Pancreas (tissue), 10 donors: ENCODE results near the gene FYCO1. TPM values are rescaled to one million over a fixed set of nuclear protein-coding genes. Genes with fewer than 3 reads are reported as not detected.
A peak's percentile ranks its signal among the peaks of the same experiment; 100 is the strongest.

ENCODE experiments used
- ATAC-seq, 4 donors: fragments of 200-7000 bp; cut with Tn5 transposase; one replicate each; pipeline versions ENCODE4 v1.8.0 to v1.9.1; 2020; ENCODE audit warnings: mild to moderate bottlenecking in 4 of 4, moderate library complexity in 4 of 4
- DNase-seq, 6 donors: peaks; one replicate each; pipeline ENCODE4 v3.0.0-alpha.2; 2020
- FAIRE-seq: peaks from 2 replicates; lab custom pipeline; 2012; peaks lifted over from hg19 to GRCh38; lab: Jason Lieb, UNC
- H3K27ac ChIP-seq, 4 donors: fragments of 200-600 bp; sonication (generic); 1 replicate in 3 of 4; 2 replicates in 1 of 4; pipeline versions ENCODE4 v1.5.0 to v1.8.0; 2020
- H3K27me3 ChIP-seq, 4 donors: fragments of 200-600 bp; one replicate each; pipeline ENCODE4 v1.8.0; 2021
- H3K36me3 ChIP-seq, 3 donors: fragments of 200-600 bp; sonication (generic) in 1 of 3; one replicate each; pipeline versions ENCODE4 v1.5.0 to v1.8.0; 2020 to 2021
- H3K4me1 ChIP-seq, 3 donors: fragments of 200-600 bp; one replicate each; pipeline ENCODE4 v1.8.0; 2021
- H3K4me3 ChIP-seq, 4 donors: fragments of 200-600 bp; sonication (generic) in 2 of 4; one replicate each; pipeline versions ENCODE4 v1.5.0 to v1.8.0; 2020 to 2021
- H3K9me3 ChIP-seq, 4 donors: fragments of 200-600 bp; one replicate each; pipeline ENCODE4 v1.8.0; 2021
- WGBS, 2 donors: extraction: QIAGEN DNeasy Blood & Tissue Kit; methylation state at CpG; one replicate each; pipeline ENCODE4 v1.1.7; 2013; 5-methylcytosine and 5-hydroxymethylcytosine counted together
- intact Hi-C, 3 donors: fragments of 100-400 bp; cut with DNase I; formaldehyde crosslinking; loops; one replicate each; pipeline versions ENCODE4 v1.11.1 to v1.14.2; 2022
- polyA plus RNA-seq, 2 donors: library from polyadenylated mRNA; stranded (reverse); fragments of 200-250 nt; gene quantifications; one replicate each; pipeline ENCODE4 v1.2.3, GENCODE V29; 2013
- total RNA-seq, 6 donors: library from RNA; stranded (reverse); fragmentation: NEBNext Ultra II Directional in 4 of 6; extraction: Animal tissue kit (Norgen Biotek cat#: 25700) in 4 of 6; gene quantifications; one replicate each; pipeline versions ENCODE4 v1.2.1 to v1.2.4, GENCODE V29; 2021 to 2023
- TF ChIP-seq, protein P1 (sequence below), 4 donors: fragments of 200-600 bp; sonication (generic) in 3 of 4; IDR thresholded peaks; one replicate each; pipeline versions ENCODE4 v1.5.0 to v1.8.0; 2021; ENCODE audit warnings: antibody characterized with exemption in 4 of 4
- donor health status: healthy with polysubstance abuse.
- donor health status: DM: no; HTN: no; CAD: no; lungs with moderate emphysema.
- donor health status: DM: no; HTN: no; CAD: no.
- donor health status: control.
- donor health status: control.
- donor health status: Bipolar disorder and iron deficiency.
- donor health status: DM: yes; HTN: yes; CAD: no.
- donor health status: DM: no; HTN: no; CAD: no.
- donor health status: DM: no; HTN: no; CAD: no.
- donor health status: DM: yes; HTN: yes; CAD: no.

FYCO1 gene
- total and polyA plus RNA-seq, 8 donors = 9.3 to 25.1 (median 15.7) TPM

DNA sequence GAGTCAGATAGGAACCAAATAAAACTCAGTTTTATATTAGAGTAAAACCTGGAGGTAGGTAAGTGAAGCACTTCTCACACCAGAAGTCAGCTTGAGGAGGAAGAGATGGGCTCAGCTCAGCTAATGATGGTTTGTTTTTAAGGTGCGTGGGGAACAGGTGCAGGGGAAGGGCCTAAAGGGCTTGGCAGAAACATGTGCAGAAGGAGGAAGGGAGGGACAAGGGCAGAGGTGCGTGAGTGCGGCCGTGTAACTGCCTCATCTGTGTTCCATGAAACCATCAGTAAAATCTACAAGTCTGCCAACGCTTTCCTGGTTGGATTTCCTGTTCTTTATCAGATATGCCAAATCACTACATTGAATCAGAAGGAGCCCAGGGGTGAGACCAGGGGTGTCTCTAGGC, 19.9 kb downstream of the FYCO1 start:
- no peak for FAIRE-seq
- ATAC-seq = no peak
- no peak for DNase-seq
- TF ChIP-seq, protein P1, sequence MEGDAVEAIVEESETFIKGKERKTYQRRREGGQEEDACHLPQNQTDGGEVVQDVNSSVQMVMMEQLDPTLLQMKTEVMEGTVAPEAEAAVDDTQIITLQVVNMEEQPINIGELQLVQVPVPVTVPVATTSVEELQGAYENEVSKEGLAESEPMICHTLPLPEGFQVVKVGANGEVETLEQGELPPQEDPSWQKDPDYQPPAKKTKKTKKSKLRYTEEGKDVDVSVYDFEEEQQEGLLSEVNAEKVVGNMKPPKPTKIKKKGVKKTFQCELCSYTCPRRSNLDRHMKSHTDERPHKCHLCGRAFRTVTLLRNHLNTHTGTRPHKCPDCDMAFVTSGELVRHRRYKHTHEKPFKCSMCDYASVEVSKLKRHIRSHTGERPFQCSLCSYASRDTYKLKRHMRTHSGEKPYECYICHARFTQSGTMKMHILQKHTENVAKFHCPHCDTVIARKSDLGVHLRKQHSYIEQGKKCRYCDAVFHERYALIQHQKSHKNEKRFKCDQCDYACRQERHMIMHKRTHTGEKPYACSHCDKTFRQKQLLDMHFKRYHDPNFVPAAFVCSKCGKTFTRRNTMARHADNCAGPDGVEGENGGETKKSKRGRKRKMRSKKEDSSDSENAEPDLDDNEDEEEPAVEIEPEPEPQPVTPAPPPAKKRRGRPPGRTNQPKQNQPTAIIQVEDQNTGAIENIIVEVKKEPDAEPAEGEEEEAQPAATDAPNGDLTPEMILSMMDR (IDR thresholded peaks at IDR 0.05) = no peak
- Histone ChIP-seq H3K27ac (no peak overlapping the region), H3K9me3 (no peaks in the 10 kb centered on the region), H3K4me3 (no peak overlapping the region), H3K4me1 (peaks cover 0 to 6% (median 0%) of the 10 kb centered on the region in 3 donors), H3K27me3 (no peaks in the 10 kb centered on the region), H3K36me3 (peaks cover 0 to 52% (median 5%) of the 10 kb centered on the region in 3 donors)
- intact Hi-C loops = no loop called here
- WGBS, 2 donors = 78 to 79% methylated on average over 5 of the region's 5 CpGs

DNA sequence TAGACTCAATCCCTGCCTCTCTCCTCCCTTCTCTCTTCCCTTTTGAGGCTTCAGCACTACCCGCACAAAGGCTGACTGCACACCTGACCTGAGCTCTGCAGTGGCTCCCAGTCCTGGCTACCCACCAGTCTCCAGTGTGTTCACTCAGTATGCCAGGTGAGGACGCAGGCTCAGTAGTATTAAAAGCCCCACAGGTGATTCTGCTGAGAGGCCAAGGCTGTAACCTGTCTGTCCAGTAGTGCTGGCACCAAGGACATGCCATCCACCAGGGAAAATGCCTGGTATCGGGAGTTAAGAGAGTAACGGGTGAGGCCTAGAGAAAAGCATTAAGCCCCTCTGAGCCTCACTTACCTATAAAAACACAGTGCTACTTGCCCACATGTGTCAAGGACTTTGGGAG, 20.9 kb downstream of the FYCO1 start:
- intact Hi-C loops = no loop called here
- no peak overlapping the region for H3K27ac ChIP-seq
- no peak for DNase-seq
- 62 to 78% methylated on average over 4 of the region's 4 CpGs for WGBS, 2 donors
- no peaks in the 10 kb centered on the region for H3K27me3 ChIP-seq
- no peak for ATAC-seq
- no peaks in the 10 kb centered on the region for H3K9me3 ChIP-seq
- peaks cover 0 to 6% (median 0%) of the 10 kb centered on the region in 3 donors for H3K4me1 ChIP-seq
- TF ChIP-seq, protein P1 (IDR thresholded peaks at IDR 0.05) = no peak
- FAIRE-seq = no peak
- H3K36me3 ChIP-seq = peaks cover 0 to 44% (median 5%) of the 10 kb centered on the region in 3 donors
- H3K4me3 ChIP-seq = no peak overlapping the region

DNA sequence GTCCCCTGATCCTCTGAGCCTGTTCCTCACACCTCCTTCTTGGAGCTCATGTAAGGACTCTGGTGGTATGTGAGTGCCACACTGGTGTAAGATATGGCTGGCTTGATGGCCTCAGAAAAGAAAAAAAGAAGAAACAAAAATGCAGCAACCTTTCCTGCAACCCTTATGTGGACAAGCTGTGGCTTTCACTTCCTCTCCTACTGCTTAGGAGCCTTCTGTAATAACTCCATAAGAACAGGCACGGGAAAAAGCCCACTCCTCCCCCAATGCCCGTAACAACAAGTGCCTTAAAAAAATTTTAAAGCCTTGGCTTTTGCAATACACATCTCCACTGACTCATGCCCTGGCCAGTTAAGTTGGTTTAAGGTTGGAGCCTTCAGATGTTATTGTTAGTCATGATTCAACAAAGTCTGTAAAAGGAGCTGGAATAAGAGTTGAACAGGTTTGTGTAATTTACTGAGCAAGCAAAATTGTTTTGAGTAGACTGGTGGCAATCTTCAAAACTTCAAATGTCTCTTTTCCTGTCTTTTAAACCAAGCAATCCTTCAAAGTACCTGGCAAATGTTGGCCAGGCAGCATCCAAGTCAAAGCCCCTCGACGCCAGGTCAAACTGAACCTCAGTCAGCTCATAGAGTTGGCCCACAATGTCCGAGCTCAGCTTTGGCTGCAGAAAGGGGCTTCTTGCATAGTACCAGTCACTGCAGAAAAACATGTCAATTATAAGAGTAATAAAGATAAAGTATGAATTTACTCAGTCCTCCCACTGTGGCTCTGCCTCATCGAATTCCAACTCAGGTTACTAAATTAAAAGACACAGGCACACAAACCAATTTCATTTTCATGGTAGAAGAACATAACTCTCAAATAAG, 22.9 kb downstream of the FYCO1 start:
- no peak overlapping the region for H3K4me3 ChIP-seq
- DNase-seq (no peak), ATAC-seq (peak in 2 of 4 donors; percentile 66), FAIRE-seq (no peak)
- intact Hi-C loops = no loop called here
- TF ChIP-seq, protein P1 (IDR thresholded peaks at IDR 0.05) = no peak
- peaks cover 2 to 51% (median 16%) of the 10 kb centered on the region in 3 donors for H3K36me3 ChIP-seq
- H3K9me3 ChIP-seq = no peaks in the 10 kb centered on the region
- H3K4me1 ChIP-seq = no peaks in the 10 kb centered on the region
- H3K27me3 ChIP-seq = no peaks in the 10 kb centered on the region
- 86 to 89% methylated on average over 6 of the region's 6 CpGs for WGBS, 2 donors
- no peak overlapping the region for H3K27ac ChIP-seq

DNA sequence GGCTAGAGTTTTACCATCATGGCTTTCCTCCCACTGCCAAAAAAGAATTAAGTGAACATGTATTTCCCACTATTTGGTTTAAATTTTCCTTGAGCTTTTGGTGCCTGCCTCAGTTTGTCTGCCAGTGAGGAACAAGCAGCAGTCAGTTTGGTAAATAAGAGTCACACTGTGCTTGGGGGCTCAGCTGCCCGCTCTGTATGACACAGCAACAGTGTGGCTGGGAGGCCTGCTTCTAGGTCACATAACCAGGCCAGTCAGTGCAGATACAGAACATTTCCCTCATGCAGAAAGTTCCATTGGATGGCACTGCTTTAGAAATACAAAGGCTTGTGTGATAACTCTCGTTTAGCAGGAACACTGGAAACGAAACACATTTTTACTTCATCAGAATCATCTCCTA, 25.7 kb downstream of the FYCO1 start:
- Histone ChIP-seq H3K27ac (no peak overlapping the region), H3K36me3 (peaks cover 10 to 68% (median 31%) of the 10 kb centered on the region in 3 donors), H3K4me1 (no peaks in the 10 kb centered on the region), H3K27me3 (no peaks in the 10 kb centered on the region), H3K4me3 (no peak overlapping the region), H3K9me3 (no peaks in the 10 kb centered on the region)
- ATAC-seq (no peak), DNase-seq (no peak), FAIRE-seq (no peak)
- WGBS, 2 donors = 89 to 96% methylated on average over 3 of the region's 3 CpGs
- intact Hi-C loops = no loop called here
- TF ChIP-seq, protein P1 (IDR thresholded peaks at IDR 0.05) = no peak

DNA sequence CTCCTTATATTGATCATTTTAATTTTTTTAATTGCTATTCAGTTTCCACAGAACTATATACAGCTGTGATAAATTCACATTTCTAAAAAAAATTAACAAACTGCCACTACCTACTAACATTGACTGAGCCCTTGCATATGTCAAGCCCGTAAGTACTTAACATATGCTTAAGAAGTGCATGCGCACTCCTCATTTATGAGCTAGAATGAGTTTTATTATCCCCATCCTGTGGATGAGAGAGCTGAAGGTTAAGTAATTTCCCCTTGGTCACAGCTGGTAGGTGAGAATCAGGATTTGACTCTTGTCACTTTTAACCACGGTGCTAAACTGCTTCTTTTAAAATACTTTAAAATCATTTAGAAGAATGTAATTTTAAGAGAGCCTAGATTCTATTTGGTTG, 26.5 kb downstream of the FYCO1 start:
- Histone ChIP-seq H3K27ac (no peak overlapping the region), H3K4me3 (no peak overlapping the region), H3K9me3 (no peaks in the 10 kb centered on the region), H3K36me3 (peaks cover 10 to 68% (median 39%) of the 10 kb centered on the region in 3 donors), H3K27me3 (no peaks in the 10 kb centered on the region), H3K4me1 (no peaks in the 10 kb centered on the region)
- ATAC-seq = no peak
- FAIRE-seq = no peak
- intact Hi-C loops = no loop called here
- DNase-seq = no peak
- 94 to 95% methylated on average over 3 of the region's 3 CpGs for WGBS, 2 donors
- TF ChIP-seq, protein P1 (IDR thresholded peaks at IDR 0.05) = no peak
